NCI-H1417 (cell line): ENCODE data around the gene FIP1L1.
A peak's percentile ranks its signal among the peaks of the same experiment; 100 is the strongest.
"Not testable (repeated sequence)": the region's sequence is repeated elsewhere in the genome, so short reads cannot be mapped to it uniquely, and the experiment has no call there.

Experiments
- DNase-seq, 3 experiments: peaks; one replicate each; lab custom pipeline; 2025; lab: John Stamatoyannopoulos, UW

FIP1L1 gene

GRCh38 chr4:53376900-53377299 lies 541 bp upstream of the FIP1L1 start:
- no peak for DNase-seq

GRCh38 chr4:53378171-53378482 lies 686 bp downstream of the FIP1L1 start:
- DNase-seq, result no peak

- DNase-seq, result no peak
These were observed 2.8 kb downstream of the FIP1L1 start for GRCh38 chr4:53380221-53380620.

GRCh38 chr4:53409479-53409878 lies 32.0 kb downstream of the FIP1L1 start:
- not testable (repeated sequence) for DNase-seq

- no peak for DNase-seq
These were observed 41.8 kb downstream of the FIP1L1 start for GRCh38 chr4:53419208-53419607.

GRCh38 chr4:53421791-53422190 lies 44.4 kb downstream of the FIP1L1 start:
- DNase-seq, result no peak

- DNase-seq, result no peak
These were observed 44.9 kb downstream of the FIP1L1 start for GRCh38 chr4:53422367-53422766.

GRCh38 chr4:53424280-53424679 lies 46.8 kb downstream of the FIP1L1 start:
- DNase-seq, result no peak

GRCh38 chr4:53427366-53427765 lies 49.9 kb downstream of the FIP1L1 start:
- no peak for DNase-seq

- DNase-seq, result no peak
These were observed 53.6 kb downstream of the FIP1L1 start for GRCh38 chr4:53431052-53431451.

- no peak for DNase-seq
These were observed 55.3 kb downstream of the FIP1L1 start for GRCh38 chr4:53432528-53433424.

GRCh38 chr4:53436251-53436650 lies 58.8 kb downstream of the FIP1L1 start:
- no peak for DNase-seq

GRCh38 chr4:53441564-53441963 lies 64.1 kb downstream of the FIP1L1 start:
- no peak for DNase-seq

GRCh38 chr4:53444954-53445353 lies 67.5 kb downstream of the FIP1L1 start:
- no peak for DNase-seq

- DNase-seq, result no peak
These were observed 73.3 kb downstream of the FIP1L1 start for GRCh38 chr4:53450773-53451172.

GRCh38 chr4:53453385-53453784 lies 75.9 kb downstream of the FIP1L1 start:
- DNase-seq, result no peak

GRCh38 chr4:53455766-53456165 lies 78.3 kb downstream of the FIP1L1 start:
- DNase-seq, result peak in 2 of 3 experiments; percentile 19 to 68

- no peak for DNase-seq
These were observed 78.7 kb downstream of the FIP1L1 start for GRCh38 chr4:53456178-53456577.

GRCh38 chr4:53459548-53459947 lies 82.1 kb downstream of the FIP1L1 start:
- peak in 1 of 3 experiments; percentile 12 for DNase-seq

- peak in 1 of 3 experiments; percentile 9 for DNase-seq
These were observed 83.8 kb downstream of the FIP1L1 start for GRCh38 chr4:53461244-53461643.

GRCh38 chr4:53463340-53463739 lies 85.9 kb downstream of the FIP1L1 start:
- no peak for DNase-seq

GRCh38 chr4:53465281-53465680 lies 87.8 kb downstream of the FIP1L1 start:
- no peak for DNase-seq

- no peak for DNase-seq
These were observed 88.5 kb downstream of the FIP1L1 start for GRCh38 chr4:53465891-53466290.

- not testable (repeated sequence) for DNase-seq
These were observed 89.1 kb downstream of the FIP1L1 start for GRCh38 chr4:53466576-53466975.
